Muscle layer of duodenum (tissue), 2 donors: Measurements from ENCODE around the gene FAM83C.

Experiments
- H3K27ac ChIP-seq: one replicate; pipeline ENCODE4 v1.7.0; 2013; ENCODE audit warnings: mild to moderate bottlenecking, low read length
- H3K27me3 ChIP-seq: one replicate; pipeline ENCODE4 v1.7.0; 2013; ENCODE audit warnings: low read depth, mild to moderate bottlenecking, control low read depth, low read length
- H3K36me3 ChIP-seq, 2 donors: one replicate each; pipeline ENCODE4 v1.7.0; 2013; ENCODE audit warnings: low read length in 2 of 2, control low read depth in 1 of 2, mild to moderate bottlenecking in 1 of 2; ENCODE audit not compliant: insufficient read depth in 2 of 2, control insufficient read depth in 1 of 2
- H3K4me1 ChIP-seq, 2 donors: one replicate each; pipeline ENCODE4 v1.7.0; 2013; ENCODE audit warnings: low read length in 2 of 2, mild to moderate bottlenecking in 2 of 2, control low read depth in 1 of 2, moderate library complexity in 1 of 2; ENCODE audit not compliant: insufficient read depth in 2 of 2, control insufficient read depth in 1 of 2
- H3K4me3 ChIP-seq, 2 donors: one replicate each; pipeline ENCODE4 v1.7.0; 2013; ENCODE audit warnings: low read length in 2 of 2, low read depth in 1 of 2, mild to moderate bottlenecking in 1 of 2
- H3K9me3 ChIP-seq, 2 donors: one replicate each; pipeline ENCODE4 v1.7.0; 2013; ENCODE audit warnings: low read length in 2 of 2, control low read depth in 1 of 2, mild to moderate bottlenecking in 1 of 2; ENCODE audit not compliant: control insufficient read depth in 1 of 2
- donor health status: healthy.

The FAM83C gene

DNA sequence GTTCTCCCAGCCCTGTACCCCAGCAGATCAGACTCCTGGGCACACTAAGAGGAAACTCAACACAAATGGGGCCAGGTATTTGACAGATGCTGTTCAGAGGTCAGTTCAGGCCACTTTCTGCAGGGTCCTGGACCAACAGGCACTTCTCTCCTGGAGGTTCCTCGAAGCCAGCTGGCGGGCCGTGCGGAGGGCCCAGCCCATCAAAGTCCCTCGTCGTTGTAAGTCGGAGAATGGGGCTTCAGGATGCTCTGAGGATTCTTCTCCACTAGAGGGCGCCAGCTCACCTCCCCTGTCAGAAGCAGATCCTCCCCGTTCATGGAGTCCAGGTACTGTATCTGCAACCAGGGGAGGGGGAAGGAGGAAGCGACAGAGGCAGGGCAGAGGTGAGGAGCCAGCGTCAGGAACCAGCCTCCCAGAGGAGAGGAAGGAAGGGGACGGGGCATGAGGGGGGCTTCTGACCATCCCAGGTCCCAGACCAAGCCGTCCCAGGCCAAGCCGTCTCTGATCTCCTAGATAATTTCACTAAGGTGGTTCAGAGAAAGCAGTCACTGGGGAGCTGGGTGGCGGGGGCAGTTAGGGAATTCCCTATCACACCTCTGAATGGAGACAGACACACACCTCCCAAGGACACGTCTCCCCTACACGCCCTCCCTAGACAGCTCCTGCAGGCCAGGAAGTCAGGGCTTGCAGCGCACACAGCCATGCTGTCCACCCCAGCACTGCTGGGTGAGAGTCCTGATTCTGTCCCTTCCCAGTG is 11.7 kb upstream of the FAM83C start:
- H3K4me3 ChIP-seq = no peak overlapping the region
- no peaks in the 10 kb centered on the region for H3K27me3 ChIP-seq
- peaks cover 4 to 24% of the 10 kb centered on the region in 2 donors for H3K4me1 ChIP-seq
- no peaks in the 10 kb centered on the region for H3K9me3 ChIP-seq
- H3K27ac ChIP-seq = no peak overlapping the region
- H3K36me3 ChIP-seq = peaks cover 0 to 5% of the 10 kb centered on the region in 2 donors

DNA sequence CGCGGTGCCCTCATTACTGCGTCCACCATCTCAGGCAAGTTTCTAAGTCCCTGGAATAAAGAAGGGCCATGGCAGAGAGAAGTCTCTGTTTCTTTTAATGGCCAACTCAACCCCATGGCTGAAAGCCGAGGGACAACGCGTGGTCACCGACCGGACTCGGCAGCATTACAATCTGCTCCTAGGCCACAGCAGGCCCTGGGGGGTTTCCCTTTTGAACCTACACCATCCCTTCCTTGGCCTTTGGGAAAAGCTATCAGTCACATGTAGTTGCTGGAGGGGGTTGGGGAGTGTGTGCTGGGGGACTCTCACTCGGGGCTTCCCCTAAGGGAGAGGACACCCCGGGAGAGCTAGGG is 11.1 kb upstream of the FAM83C start:
- Histone ChIP-seq H3K27ac (no peak overlapping the region), H3K9me3 (no peaks in the 10 kb centered on the region), H3K4me1 (peaks cover 4 to 24% of the 10 kb centered on the region in 2 donors), H3K27me3 (no peaks in the 10 kb centered on the region), H3K36me3 (peaks cover 0 to 5% of the 10 kb centered on the region in 2 donors), H3K4me3 (no peak overlapping the region)

DNA sequence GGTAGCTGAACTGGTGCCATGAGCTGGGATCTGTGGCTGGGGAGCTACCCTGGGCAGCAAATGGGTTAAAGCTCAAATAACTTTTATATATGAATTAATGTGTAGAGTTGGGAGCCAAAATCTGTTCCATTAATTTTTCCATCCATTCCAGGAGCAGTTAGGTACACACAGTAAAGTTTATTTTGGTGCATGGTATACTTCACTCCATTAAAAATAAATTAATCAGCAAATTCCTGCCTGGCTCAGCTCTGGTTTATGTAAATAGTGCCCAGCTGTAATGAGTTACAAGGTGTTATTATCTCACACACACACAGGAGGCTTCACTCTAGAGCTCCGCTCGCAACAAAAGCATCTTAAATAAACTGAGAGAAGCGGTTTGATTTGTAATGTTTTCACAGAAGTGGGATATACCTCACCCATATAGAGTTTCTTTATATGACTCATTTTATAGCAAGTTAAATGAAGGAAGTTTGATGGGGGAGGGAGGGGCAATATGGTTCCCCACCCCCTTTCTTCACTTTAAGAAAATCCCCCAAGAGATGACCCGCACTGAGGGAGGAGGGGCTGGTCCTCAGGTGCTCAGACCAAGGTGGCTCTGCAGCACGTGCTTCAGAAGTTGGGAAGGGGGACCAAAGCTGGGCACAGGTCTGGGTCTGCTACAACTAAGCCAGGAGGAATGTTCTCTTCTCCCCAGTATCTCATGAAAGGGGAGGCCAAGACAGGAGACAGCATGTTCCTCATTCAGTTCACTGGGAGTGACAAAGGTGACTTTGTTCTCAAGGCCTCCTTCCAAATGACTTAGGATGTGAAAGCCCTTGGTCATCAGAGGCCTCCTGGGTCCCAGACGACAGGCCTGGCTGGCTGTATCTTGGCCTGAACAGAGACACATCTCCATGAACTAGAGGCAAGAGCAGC is 10.5 kb upstream of the FAM83C start:
- H3K27ac ChIP-seq = no peak overlapping the region
- peaks cover 4 to 20% of the 10 kb centered on the region in 2 donors for H3K4me1 ChIP-seq
- H3K4me3 ChIP-seq = no peak overlapping the region
- H3K9me3 ChIP-seq = no peaks in the 10 kb centered on the region
- peaks cover 0 to 5% of the 10 kb centered on the region in 2 donors for H3K36me3 ChIP-seq
- H3K27me3 ChIP-seq = no peaks in the 10 kb centered on the region

DNA sequence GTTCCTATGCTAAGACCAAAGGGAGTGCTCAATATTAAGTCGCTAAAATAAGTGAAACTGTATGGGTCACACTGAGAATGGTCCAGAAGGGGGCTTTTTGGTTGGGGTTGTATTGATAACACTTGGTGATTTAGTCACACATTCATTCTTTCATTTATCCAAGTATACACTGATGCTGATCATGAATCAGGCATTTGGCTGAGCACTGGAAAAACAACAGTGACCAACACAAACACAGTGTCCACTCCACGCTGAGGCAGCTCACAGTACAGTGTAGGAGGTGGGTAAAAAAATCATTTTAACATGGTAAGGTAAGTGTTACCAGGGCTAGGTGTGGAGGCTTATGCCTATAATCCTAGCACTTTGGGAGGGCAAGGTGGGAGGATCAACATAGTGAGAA is 9.2 kb upstream of the FAM83C start:
- peaks cover 0 to 5% of the 10 kb centered on the region in 2 donors for H3K36me3 ChIP-seq
- H3K27ac ChIP-seq = no peak overlapping the region
- H3K27me3 ChIP-seq = no peaks in the 10 kb centered on the region
- H3K4me3 ChIP-seq = no peak overlapping the region
- peaks cover 0 to 9% of the 10 kb centered on the region in 2 donors for H3K4me1 ChIP-seq
- H3K9me3 ChIP-seq = no peaks in the 10 kb centered on the region

DNA sequence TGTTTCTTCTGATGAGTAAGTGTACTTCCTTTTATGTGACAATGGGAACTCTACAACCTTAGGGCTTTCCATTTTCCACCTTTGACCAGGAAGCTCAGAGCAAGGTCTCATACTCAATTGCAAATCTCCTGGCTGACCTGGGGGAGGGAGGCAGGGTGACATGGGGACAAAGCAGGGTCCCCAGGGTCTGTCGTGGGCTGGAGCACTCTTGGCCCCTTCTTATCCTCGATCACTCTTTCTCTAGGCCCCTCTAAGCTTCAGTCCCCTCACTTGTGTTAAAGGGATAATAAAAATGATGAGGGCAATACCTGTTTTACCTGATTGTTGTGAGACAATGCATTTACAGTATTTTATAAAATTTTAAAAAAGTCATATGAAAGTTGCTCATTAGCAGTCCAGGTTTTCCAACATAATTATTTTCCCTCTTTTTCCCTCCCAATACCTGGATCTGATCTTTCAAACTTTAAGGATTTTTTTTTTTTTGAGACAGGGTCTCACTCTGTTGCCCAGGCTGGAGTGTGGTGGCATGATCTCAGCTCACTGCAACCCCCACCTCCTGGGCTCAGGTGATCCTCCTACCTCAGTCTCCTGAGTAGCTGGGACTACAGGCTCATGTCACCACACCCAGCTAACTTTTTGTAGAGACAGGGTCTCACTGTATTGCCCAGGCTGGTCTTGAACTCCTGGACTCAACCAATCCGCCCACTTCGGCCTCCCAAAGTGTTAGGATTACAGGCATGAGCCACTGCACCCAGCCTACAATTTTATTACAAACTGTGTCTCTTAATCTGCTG is 8.4 kb upstream of the FAM83C start:
- Histone ChIP-seq H3K36me3 (peaks cover 0 to 5% of the 10 kb centered on the region in 2 donors), H3K27me3 (no peaks in the 10 kb centered on the region), H3K4me1 (peaks cover 0 to 9% of the 10 kb centered on the region in 2 donors), H3K9me3 (no peaks in the 10 kb centered on the region), H3K27ac (no peak overlapping the region), H3K4me3 (no peak overlapping the region)

DNA sequence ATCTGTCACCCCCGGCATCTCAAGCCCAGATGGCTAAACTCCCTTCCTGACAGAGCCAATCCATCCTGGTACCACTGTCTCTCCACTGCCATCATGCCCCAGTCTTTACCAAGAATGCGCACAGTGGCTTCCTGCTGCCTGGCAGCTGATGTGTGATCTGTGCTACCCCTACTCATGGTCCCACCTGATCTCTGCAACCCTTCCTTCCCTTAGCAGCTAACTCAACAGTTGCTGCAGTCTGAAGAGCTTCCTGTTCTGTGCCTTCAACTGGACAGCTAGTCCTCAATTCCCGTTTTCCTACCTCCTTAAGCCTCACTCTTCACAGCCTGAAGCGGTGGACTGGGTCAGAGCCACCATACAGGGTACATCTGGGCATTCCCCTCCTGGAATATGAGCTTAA is 7.6 kb upstream of the FAM83C start:
- Histone ChIP-seq H3K4me1 (peaks cover 0 to 9% of the 10 kb centered on the region in 2 donors), H3K4me3 (no peak overlapping the region), H3K36me3 (no peaks in the 10 kb centered on the region), H3K9me3 (no peaks in the 10 kb centered on the region), H3K27me3 (no peaks in the 10 kb centered on the region), H3K27ac (no peak overlapping the region)

DNA sequence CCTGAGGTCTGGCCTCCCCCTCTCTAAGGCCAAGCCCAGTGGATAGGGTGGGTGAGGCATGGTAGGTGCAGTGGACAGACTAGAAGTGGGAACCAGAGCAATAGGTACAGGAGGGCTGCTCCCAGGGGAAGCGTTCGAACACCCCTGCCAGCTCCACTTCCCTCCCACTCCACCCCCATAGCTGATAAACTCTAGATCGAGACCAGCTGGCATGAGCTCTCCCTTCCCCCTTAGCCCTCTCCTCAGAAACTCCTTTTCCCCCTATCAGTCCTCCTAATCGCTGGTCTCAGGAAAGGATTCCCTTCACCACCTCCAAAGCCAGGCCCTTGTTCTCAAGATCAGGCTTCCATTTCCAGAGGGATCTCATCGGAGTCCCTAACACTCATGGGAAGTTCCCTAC is 6.0 kb upstream of the FAM83C start:
- no peaks in the 10 kb centered on the region for H3K36me3 ChIP-seq
- no peaks in the 10 kb centered on the region for H3K4me1 ChIP-seq
- no peak overlapping the region for H3K4me3 ChIP-seq
- H3K27me3 ChIP-seq = no peaks in the 10 kb centered on the region
- no peak overlapping the region for H3K27ac ChIP-seq
- no peaks in the 10 kb centered on the region for H3K9me3 ChIP-seq

DNA sequence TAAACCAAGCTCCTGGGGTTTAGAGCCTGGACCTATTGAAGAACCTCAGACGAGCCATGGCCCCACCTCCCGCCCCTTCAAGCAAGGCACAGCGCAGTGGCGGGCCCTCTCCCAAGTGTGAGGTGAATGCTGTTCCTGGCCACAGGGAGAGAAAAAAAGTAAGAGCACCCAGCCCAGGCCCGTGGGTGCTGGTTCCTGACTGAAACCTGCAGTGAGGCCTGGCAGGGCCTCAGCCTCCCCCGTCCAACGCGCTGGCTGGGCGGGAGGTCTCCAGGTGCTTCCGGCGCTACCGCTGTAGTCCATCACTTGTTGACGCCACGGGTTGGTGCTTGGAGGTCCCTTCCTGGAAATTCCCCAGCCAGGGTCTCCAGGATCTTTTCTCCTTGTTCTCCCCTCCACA is 5.5 kb upstream of the FAM83C start:
- H3K27me3 ChIP-seq = no peaks in the 10 kb centered on the region
- H3K4me3 ChIP-seq = no peak overlapping the region
- H3K9me3 ChIP-seq = no peaks in the 10 kb centered on the region
- H3K36me3 ChIP-seq = no peaks in the 10 kb centered on the region
- H3K4me1 ChIP-seq = no peaks in the 10 kb centered on the region
- H3K27ac ChIP-seq = no peak overlapping the region

DNA sequence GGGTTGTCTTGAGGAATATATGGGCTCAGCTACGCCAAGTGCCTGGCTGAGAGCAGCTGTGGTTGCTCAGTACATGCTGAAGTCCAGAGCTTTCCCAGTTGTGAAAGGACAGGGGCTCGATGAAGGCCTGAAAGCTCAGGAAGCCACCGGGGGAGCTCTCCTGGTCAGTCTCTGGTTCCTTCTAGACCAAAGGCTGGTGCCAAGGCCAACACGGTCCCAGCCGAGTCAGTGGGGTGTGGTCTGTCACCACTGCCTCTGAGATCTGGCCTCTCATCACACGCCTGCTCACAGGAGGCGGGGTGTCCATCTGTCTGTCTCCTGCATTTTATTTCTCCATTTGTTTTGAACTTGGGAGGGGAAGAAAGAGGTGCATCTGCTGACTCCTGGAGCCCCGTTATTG is 4.9 kb upstream of the FAM83C start:
- Histone ChIP-seq H3K4me3 (no peak overlapping the region), H3K36me3 (no peaks in the 10 kb centered on the region), H3K27ac (no peak overlapping the region), H3K4me1 (no peaks in the 10 kb centered on the region), H3K27me3 (no peaks in the 10 kb centered on the region), H3K9me3 (no peaks in the 10 kb centered on the region)

DNA sequence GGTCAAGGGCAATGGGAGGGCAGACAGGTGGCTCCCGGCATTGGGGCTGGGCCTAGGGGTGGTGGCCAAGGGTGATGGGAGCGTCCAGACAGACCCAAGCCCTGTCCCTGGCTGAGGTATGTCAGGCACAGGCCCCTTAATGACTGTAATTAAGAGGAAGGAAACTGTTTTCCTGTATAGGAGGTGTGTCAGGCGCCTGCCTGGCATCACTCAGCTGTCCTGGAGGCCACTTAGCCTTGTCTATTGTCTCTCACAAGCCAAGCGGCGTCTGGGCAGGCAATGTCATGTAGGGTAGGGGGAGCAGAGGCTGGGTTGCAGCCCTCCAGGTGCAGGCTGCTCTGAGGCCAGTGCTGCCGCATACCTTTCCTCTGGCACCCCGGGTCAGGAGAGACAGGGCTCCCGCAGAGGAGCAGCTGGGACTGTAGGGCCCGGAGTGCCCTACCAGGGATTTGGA is 3.9 kb upstream of the FAM83C start:
- no peaks in the 10 kb centered on the region for H3K9me3 ChIP-seq
- no peak overlapping the region for H3K4me3 ChIP-seq
- no peaks in the 10 kb centered on the region for H3K27me3 ChIP-seq
- H3K27ac ChIP-seq = no peak overlapping the region
- H3K36me3 ChIP-seq = no peaks in the 10 kb centered on the region
- no peaks in the 10 kb centered on the region for H3K4me1 ChIP-seq

DNA sequence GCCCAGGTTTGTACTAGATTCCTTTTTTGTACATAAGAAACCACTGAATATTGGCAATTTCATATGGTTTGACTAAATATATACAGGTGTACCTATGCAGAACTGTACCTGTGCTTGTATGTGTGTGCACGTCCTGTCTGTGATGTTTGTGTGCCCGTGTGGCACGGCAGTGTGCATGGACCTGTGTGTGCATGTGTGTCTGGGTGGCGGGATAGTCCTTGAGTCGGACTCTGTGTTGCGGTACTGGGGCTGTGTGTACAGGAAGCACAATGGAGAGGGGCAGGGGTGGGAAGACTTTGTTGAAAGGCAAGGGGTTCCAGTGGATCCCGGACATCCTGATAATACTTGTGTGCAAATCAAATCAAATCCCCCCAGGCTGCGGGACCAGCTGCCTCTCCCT is 3.4 kb upstream of the FAM83C start:
- H3K36me3 ChIP-seq = no peaks in the 10 kb centered on the region
- H3K27ac ChIP-seq = no peak overlapping the region
- H3K4me1 ChIP-seq = no peaks in the 10 kb centered on the region
- no peaks in the 10 kb centered on the region for H3K27me3 ChIP-seq
- H3K4me3 ChIP-seq = no peak overlapping the region
- no peaks in the 10 kb centered on the region for H3K9me3 ChIP-seq
